Stimulated activated CD8-positive, alpha-beta memory T cell treated with anti-CD3 and anti-CD28 coated beads, Interleukin-2, amount 100 ng/mL, for 48 hours (primary cell): ENCODE results near the gene GPR137B.
"Not testable (repeated sequence)": the region's sequence is repeated elsewhere in the genome, so short reads cannot be mapped to it uniquely, and the experiment has no call there.

Experiments
- DNase-seq, 2 donors: peaks; one replicate each; pipeline ENCODE4 v3.0.0-alpha.2; 2020; ENCODE audit warnings: low read depth in 2 of 2

The GPR137B gene

GRCh38 chr1:236160540-236161127, 18.3 kb downstream of the GPR137B start:
- no peak for DNase-seq

GRCh38 chr1:236161230-236161629, 18.9 kb downstream of the GPR137B start:
- no peak for DNase-seq

GRCh38 chr1:236161755-236162154, 19.4 kb downstream of the GPR137B start:
- DNase-seq = not testable (repeated sequence)

DNA sequence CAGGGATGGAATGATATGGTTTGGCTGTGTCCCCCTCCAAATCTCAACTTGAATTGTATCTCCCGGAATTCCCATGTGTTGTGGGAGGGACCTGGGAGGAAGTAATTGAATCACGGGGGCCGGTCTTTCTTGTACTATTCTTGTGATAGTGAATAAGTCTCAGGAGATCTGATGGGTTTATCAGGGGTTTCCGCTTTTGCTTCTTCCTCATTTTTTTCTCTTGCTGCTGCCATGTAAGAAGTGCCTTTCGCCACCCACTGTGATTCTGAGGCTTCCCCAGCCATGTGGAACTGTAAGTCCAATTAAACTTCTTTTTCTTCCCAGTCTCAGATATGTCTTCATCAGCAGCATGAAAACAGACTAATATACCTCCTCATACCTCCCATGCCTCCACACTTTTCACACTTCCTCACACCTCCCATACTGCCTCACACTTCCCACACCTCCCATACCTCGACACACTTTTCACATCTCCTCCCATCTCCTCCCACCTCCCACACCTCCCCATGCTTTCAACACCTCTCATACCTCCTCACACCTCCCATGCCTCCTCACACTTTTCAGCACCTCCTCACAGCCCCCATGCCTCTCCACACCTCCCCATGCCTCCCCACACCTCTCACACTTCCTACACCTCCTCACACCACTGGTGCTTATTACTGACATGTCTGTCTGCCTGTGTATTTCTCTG, 21.3 kb downstream of the GPR137B start:
- no peak for DNase-seq

GRCh38 chr1:236164273-236164672, 21.9 kb downstream of the GPR137B start:
- DNase-seq = no peak

- DNase-seq = no peak
Observed at GRCh38 chr1:236165238-236165981, 23.1 kb downstream of the GPR137B start.

DNA sequence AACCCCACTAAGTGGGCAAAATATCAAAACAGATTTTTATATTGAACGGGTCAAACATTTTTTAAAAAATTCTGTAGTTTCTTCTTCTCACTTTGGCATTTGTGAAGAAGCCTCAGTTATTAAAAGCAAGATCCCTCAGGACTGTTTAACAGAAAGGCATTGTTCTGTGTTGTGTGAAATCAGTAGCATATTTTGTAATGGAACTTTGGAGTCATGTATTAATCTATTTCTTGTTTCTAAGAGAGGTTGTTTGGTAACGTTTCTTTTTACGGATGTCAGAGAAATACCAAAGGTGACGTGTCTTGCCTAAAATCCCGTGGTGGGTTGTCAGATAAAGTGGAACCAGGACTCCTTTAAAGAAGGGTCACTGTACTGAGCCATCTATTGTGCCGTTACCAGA, 23.7 kb downstream of the GPR137B start:
- no peak for DNase-seq

DNA sequence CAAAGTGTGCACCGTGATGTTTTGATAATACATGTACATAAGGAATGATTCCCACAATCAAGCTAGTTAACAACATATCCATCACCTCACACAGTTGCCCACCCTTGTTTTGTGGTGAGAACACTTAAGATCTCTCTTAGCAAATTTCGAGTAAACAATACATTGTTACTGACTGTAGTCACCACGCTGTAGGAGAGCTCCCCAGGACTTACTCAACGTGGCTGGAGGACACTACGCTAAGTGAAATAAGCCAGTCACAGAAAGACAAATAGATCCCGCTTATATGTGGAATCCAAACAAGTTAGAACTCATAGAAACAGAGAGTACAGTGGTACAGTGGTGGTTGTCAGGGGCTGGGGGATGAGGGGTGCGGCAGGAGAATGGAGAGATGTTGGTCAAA, 24.8 kb downstream of the GPR137B start:
- no peak for DNase-seq

DNA sequence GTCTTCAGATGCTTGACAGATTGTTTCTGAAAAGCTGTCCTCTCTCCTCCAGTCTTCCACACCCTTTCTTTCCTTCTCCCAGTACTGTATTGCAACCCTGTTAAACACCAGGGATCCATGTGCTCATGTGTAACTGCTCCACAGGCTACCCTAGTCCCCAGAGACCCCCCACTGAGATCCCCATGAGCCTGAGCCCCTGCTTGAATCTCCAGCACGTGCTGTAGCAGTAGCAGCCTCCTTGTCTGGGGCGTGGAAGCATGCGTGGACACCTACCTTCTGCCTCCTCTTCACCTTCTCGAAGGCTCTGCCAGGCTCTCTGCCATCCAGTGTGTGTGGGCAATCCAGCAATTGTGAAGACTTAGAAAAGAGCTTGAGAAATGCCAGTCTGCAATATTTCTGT, 25.2 kb downstream of the GPR137B start:
- no peak for DNase-seq

- no peak for DNase-seq
Observed at GRCh38 chr1:236168716-236169429, 26.5 kb downstream of the GPR137B start.

GRCh38 chr1:236172041-236172579, 29.8 kb downstream of the GPR137B start:
- DNase-seq = no peak

DNA sequence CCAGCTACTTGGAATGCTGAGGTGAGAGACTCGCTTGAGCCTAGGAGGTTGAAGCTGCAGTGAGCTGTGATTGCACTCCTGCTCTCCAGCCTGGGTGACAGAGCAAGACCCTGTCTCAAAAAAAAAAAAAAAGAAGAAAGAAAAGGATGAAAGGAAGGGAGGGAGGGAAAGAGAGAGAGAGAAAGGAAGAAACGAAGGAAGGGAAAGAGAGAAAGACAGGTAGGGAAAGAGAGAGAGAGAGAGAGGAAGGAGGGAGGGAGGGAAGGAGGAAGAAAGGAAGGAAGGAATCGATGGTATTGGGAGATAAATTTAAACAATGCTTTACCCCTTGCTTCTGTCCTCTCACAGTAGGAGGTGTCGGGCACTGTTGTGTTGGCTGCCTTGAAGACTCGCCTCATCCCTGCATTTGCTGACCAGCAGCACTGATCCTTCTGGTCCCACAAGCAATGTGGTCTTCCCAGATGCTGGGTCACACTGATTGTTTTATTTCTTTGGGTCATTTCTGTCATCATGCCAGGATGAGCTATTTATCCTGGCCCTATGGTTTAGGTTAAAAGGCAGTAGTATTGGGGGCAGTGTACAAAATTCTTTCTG, 30.9 kb downstream of the GPR137B start:
- DNase-seq = no peak

DNA sequence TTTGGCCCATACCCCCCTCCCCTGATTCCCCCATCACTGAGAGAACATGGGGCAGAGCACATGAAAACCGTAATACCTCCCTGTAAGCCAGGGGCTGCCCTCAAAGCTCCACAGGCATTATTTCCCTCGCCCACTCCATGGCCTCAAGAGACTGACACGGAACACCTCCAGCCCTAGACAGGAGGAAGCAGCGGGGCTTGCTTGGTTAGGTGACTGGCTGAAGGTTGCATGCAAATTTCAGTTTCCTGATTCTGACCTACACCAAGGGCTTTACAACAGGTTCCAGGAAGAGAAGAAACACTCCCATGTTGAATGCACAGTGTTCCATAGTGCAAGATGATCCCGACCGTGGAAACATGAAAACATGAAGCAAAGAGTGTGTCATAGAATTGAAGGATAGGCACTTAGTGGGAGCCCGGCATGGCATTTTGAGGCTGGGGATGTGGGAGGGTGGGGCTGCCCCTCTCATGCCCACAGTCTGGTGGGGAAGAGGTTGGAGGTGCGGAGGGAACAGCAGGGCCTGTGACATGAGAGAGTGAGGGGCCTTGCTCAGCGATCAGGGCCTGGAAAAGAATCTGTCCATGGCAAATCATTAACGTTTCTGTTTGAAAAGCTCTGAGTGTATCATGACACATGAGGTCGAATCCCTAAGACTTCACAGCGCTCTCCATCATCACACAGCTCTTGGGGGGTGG, 33.5 kb downstream of the GPR137B start:
- no peak for DNase-seq

DNA sequence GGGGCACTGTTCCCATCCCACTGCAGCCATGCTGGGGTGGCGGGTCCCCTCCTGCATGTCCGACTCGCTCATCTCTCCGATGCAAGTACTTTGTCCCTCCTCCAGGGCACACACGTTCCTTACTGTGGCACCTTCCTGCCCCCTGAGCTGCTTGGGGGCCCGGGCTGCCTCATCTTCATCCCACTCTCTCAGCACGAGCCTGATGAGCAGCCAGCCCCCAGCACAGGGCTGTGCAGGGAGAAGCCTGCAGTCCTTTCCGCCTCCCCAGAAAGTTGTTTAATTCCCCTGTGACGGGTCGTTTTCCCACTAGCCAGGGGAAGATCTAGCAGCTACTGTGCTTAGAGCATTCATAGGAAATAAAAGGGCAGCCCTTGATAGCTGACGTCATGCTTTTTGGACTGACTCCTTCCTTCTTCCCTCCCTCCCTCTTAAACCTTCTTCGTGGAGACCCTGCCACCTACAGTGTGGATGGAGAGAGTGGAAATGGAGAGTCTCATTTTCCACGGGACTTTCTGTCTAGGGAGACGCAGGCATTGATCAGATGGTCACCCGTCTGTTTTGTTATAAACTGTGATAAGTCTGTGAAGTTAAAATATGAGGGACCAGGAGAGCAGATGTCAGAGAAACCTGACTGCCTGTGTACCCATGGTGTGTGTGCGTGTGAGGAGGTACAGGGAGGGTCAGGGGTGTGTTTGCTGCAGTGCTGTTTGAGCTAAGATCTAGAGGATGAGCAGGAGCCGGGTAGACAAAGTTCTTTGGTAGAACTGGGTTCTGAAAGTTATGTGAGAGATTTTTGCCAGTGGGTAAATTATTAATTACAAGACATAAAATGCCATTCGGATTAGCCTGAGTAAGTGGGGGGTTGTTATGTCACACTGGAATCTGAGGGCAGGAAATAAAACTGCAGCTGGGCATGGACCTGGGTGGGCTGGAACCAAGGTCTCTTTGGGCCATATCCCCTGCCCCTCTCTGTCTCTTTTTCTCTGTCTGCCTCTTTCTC, 34.3 kb downstream of the GPR137B start:
- no peak for DNase-seq

DNA sequence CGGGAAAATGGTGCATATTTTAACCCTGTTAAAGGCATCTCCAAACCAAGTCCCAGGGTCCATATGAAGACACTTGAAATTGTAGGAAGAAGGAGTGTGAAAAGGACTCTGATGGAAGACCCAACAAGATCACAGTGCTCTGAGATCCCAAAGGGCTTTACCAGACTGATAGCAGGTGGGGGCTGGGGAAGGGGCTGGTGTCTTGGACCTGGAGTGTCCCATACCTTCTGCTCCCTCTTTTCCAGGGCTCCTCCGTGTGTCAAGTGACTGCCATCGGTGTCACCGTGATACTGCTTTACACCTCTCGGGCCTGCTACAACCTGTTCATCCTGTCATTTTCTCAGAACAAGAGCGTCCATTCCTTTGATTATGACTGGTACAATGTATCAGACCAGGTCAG, 37.3 kb downstream of the GPR137B start:
- DNase-seq = no peak

DNA sequence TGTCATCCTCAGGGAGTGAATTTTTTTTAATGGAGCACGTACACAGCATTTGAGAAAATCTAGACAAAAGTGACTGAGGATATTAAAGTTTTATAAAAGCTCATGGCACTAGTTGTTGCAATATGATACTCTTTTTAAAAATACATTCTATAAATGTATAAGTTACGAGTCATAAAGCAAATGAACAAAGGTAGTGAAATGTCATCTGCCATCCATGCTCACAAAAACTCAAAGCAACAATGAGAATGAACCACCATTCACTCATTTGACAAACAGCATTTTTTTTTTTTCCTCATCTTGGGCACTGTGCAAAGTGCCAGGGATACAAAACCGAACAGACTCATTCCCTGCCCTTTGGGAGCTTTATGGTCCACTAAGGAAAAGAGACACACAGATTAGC, 38.7 kb downstream of the GPR137B start:
- DNase-seq = no peak

GRCh38 chr1:236185687-236186086, 43.3 kb downstream of the GPR137B start:
- DNase-seq = no peak

DNA sequence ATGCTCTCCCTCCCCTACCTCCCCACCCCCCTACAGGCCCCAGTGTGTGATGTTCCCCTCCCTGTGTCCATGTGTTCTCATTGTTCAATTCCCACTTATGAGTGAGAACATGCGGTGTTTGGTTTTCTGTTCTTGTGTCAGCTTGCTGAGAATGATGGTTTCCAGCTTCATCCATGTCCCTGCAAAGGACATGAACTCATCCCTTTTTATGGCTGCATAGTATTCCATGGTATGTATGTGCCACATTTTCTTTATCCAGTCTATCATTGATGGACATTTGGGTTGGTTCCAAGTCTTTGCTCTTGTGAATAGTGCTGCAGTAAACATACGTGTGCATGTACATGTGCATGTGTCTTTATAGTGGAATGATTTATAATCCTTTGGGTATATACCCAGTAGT, 44.1 kb downstream of the GPR137B start:
- DNase-seq = not testable (repeated sequence)

DNA sequence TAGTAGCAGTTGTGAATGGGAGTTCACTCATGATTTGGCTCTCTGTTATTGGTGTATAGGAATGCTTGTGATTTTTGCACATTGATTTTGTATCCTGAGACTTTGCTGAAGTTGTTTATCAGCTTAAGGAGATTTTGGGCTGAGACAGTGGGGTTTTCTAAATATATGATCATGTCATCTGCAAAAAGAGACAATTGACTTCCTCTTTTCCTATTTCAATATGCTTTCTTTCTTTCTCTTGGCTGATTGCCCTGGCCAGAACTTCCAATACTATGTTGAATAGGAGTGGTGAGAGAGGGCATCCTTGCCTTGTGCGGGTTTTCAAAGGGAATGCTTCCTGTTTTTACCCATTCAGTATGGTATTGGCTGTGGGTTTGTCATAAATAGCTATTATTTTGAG, 45.7 kb downstream of the GPR137B start:
- DNase-seq = not testable (repeated sequence)

- no peak for DNase-seq
Observed at GRCh38 chr1:236193184-236193583, 50.8 kb downstream of the GPR137B start.
